ENCODE results near the gene CNOT10.

Gene CNOT10

DNA sequence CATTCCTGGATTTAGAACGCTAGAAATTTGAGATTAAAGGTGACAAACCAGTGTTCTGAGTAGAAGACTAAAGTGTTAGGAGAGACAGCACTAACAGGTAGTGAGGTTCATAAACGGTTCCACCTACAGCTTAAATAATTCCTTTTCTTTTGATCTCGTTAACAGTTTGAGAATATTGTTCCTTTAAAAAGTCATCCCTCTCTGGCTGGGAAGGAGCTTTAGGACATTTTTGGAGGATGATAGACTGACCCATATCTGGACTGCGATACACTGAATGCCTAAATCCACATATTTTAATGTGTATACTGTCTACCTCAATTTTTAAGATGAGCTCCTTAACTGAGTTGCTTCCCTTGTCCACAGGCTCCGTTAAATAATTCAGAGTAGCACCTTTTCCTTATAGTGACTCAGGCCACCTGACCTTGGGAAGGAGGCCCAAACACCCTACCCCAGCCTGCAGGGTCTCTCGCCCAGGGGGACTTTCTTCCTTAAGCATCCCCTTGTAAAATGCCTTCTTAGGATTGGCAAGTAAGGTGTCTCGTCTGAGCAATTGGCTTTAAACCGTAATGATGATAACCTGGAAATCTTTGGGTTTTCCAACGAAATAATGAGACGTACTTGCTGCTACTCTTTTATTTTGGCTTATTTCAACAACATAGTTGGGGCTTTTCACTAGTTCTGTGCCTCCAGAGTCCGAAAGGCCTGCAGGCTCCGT is 136.1 kb downstream of the CNOT10 start:
- H4K91ac ChIP-seq (ENCODE audit: low read depth, low read length), result no peak overlapping the region
- no CpG with 5 or more reads among the region's 12 CpGs for WGBS (ENCODE audit: extremely low coverage, insufficient coverage, insufficient read length)

DNA sequence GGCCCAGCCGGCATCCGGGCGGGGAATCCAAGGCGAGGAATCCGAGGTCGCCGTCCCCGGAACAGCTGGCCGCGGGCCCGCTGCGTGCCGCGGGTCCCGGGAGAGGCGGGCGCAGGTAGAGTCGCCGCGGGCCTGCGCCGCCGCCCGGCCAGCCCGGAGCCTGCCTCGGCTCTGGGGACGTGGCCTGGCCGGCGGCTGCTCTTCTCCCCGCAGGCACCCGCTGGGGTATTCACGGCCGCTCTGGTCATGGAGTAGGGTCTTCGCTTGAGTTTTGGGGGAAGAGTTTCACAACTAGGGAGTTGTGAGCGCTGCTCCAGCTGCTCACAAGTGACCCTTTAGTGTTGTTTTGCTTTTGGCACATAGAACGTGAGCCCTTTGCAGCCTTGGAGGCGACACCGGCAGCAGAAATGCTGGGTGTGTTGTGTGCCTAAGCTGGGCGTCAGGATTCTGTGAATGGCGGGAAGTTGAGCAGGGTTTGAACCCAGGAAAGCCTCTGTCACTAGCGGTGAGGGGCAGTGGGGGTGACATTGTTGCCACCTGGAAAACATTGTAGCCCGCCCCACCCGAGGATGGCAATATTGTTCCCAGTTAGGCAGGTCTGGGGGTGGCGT is 136.8 kb downstream of the CNOT10 start:
- Histone ChIP-seq H3K23ac (ENCODE audit: low read length) (peak overlapping the region; percentile 3), H2AK5ac (ENCODE audit: low read length) (peak overlapping the region; percentile 73), H2AFZ (ENCODE audit: insufficient read depth, low read length, poor library complexity) (no peak overlapping the region), H2BK5ac (ENCODE audit: low read depth, low read length, poor library complexity) (peak overlapping the region; percentile 68), H3K36me3 (ENCODE audit: control insufficient read depth in 1 of 2, insufficient read depth in 2 of 2, low read length in 2 of 2) (peaks cover 4 to 17% of the 10 kb centered on the region in 2 experiments), H3K9me3 (ENCODE audit: insufficient read depth, low read depth, low read length) (no peaks in the 10 kb centered on the region), H3K27me3 (ENCODE audit: insufficient read depth, low read length) (no peaks in the 10 kb centered on the region), H2BK120ac (ENCODE audit: insufficient read depth, low read length, poor library complexity) (peak overlapping the region; percentile 10), H3K14ac (ENCODE audit: low read length) (peak overlapping the region; percentile 84), H3K79me2 (ENCODE audit: control insufficient read depth, insufficient read depth, low read length, poor library complexity) (peaks cover 62% of the 10 kb centered on the region), H3K4me1 (ENCODE audit: control insufficient read depth in 1 of 2, insufficient read depth in 2 of 2, low read length in 2 of 2) (peaks cover 9 to 10% of the 10 kb centered on the region in 2 experiments), H3K18ac (ENCODE audit: low read length) (peak overlapping the region; percentile 77), H2BK12ac (ENCODE audit: low read length) (peak overlapping the region; percentile 8), H3K79me1 (ENCODE audit: low read length) (peaks cover 39% of the 10 kb centered on the region), H3K4me3 (ENCODE audit: low read depth, low read length) (peak overlapping the region; percentile 55), H4K8ac (ENCODE audit: low read depth, low read length) (peak overlapping the region; percentile 15), H4K91ac (ENCODE audit: low read depth, low read length) (peak overlapping the region; percentile 60), H3K4ac (ENCODE audit: low read depth, low read length) (peak overlapping the region; percentile 81), H3K9ac (ENCODE audit: low read length) (peak overlapping the region; percentile 77), H3K4me2 (ENCODE audit: low read length) (peak overlapping the region; percentile 85), H4K12ac (ENCODE audit: low read depth, low read length) (peak overlapping the region; percentile 35), H3K27ac (ENCODE audit: low read depth, low read length) (peak overlapping the region; percentile 70)
- peak; percentile 57 to 68 for DNase-seq
- no CpG with 5 or more reads among the region's 44 CpGs for WGBS (ENCODE audit: extremely low coverage, insufficient coverage, insufficient read length)

More for the DNA sequence above, 136.1 kb downstream of the CNOT10 start:
- H2BK120ac ChIP-seq (ENCODE audit: insufficient read depth, low read length, poor library complexity), result peak overlapping the region; percentile 54
- H3K27ac ChIP-seq (ENCODE audit: low read depth, low read length), result peak overlapping the region; percentile 70
- H3K23ac ChIP-seq (ENCODE audit: low read length), result no peak overlapping the region
- H3K79me1 ChIP-seq (ENCODE audit: low read length), result peaks cover 43% of the 10 kb centered on the region
- H3K4me3 ChIP-seq (ENCODE audit: low read depth, low read length), result peak overlapping the region; percentile 55
- no peak overlapping the region for H3K18ac ChIP-seq (ENCODE audit: low read length)
- no peak overlapping the region for H2AFZ ChIP-seq (ENCODE audit: insufficient read depth, low read length, poor library complexity)
- peak overlapping the region; percentile 81 for H3K4ac ChIP-seq (ENCODE audit: low read depth, low read length)
- no peak overlapping the region for H3K9ac ChIP-seq (ENCODE audit: low read length)
- peak overlapping the region; percentile 68 for H2BK5ac ChIP-seq (ENCODE audit: low read depth, low read length, poor library complexity)
- no peaks in the 10 kb centered on the region for H3K27me3 ChIP-seq (ENCODE audit: insufficient read depth, low read length)
- H2AK5ac ChIP-seq (ENCODE audit: low read length), result no peak overlapping the region
- peaks cover 4 to 17% of the 10 kb centered on the region in 2 experiments for H3K36me3 ChIP-seq (ENCODE audit: control insufficient read depth in 1 of 2, insufficient read depth in 2 of 2, low read length in 2 of 2)
- no peak overlapping the region for H3K14ac ChIP-seq (ENCODE audit: low read length)
- H3K4me2 ChIP-seq (ENCODE audit: low read length), result peak overlapping the region; percentile 85
- H2BK12ac ChIP-seq (ENCODE audit: low read length), result no peak overlapping the region
- peak overlapping the region; percentile 15 for H4K8ac ChIP-seq (ENCODE audit: low read depth, low read length)
- H3K9me3 ChIP-seq (ENCODE audit: insufficient read depth, low read depth, low read length), result no peaks in the 10 kb centered on the region
- H4K12ac ChIP-seq (ENCODE audit: low read depth, low read length), result peak overlapping the region; percentile 84
- H3K4me1 ChIP-seq (ENCODE audit: control insufficient read depth in 1 of 2, insufficient read depth in 2 of 2, low read length in 2 of 2), result peaks cover 9 to 10% of the 10 kb centered on the region in 2 experiments
- DNase-seq, result no peak
- H3K79me2 ChIP-seq (ENCODE audit: control insufficient read depth, insufficient read depth, low read length, poor library complexity), result peaks cover 64% of the 10 kb centered on the region

DNA sequence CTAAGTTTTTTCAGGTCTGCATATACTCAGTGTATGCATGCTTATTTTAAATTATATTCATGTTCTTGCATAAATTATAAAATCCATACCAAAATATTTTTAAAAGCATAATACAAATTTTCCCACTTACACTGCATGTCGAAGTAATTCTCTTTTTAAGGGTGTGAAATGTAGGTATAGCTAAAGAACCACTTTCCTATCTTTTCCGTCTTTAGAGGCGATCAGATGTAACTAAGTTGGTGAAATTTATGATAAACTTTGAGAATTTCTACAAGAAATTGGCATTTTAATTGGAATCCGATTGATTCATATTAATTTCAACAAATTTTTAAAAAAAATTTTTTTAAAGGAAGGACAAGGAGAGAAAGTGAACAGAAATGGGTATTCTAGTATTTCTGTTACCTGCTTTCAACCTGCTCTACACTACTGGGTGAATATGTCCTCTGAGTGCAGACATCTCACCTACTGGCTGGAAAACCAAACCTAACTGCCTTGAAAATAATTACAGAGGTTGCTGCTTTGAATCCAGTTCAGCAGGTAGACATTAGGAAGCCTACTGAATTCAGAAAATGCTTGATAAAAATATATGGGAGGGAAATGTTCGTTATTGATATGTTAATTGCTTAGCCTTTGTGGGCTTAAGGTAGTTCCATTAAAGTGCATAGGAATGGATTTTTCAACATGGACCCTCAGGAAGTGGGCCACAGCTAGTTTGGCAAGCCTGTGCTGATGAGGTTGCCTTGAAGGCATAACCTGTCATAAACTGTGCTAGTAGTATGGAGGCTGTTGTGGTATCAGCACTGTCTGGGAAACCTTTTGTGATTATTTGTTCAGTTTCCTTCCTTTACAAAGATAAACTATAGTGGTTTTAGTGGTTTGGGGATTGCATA is 137.9 kb downstream of the CNOT10 start:
- no peak overlapping the region for H4K12ac ChIP-seq (ENCODE audit: low read depth, low read length)
- no peak overlapping the region for H3K4me3 ChIP-seq (ENCODE audit: low read depth, low read length)
- peaks cover 55% of the 10 kb centered on the region for H3K79me2 ChIP-seq (ENCODE audit: control insufficient read depth, insufficient read depth, low read length, poor library complexity)
- peaks cover 4 to 17% of the 10 kb centered on the region in 2 experiments for H3K36me3 ChIP-seq (ENCODE audit: control insufficient read depth in 1 of 2, insufficient read depth in 2 of 2, low read length in 2 of 2)
- peaks cover 9 to 13% of the 10 kb centered on the region in 2 experiments for H3K4me1 ChIP-seq (ENCODE audit: control insufficient read depth in 1 of 2, insufficient read depth in 2 of 2, low read length in 2 of 2)
- H2BK120ac ChIP-seq (ENCODE audit: insufficient read depth, low read length, poor library complexity), result no peak overlapping the region
- H3K23ac ChIP-seq (ENCODE audit: low read length), result no peak overlapping the region
- H3K4me2 ChIP-seq (ENCODE audit: low read length), result no peak overlapping the region
- H3K79me1 ChIP-seq (ENCODE audit: low read length), result peaks cover 28% of the 10 kb centered on the region
- no peak for DNase-seq
- H3K4ac ChIP-seq (ENCODE audit: low read depth, low read length), result peak overlapping the region; percentile 60
- no peak overlapping the region for H2AFZ ChIP-seq (ENCODE audit: insufficient read depth, low read length, poor library complexity)
- H2BK5ac ChIP-seq (ENCODE audit: low read depth, low read length, poor library complexity), result no peak overlapping the region
- no CpG with 5 or more reads among the region's 5 CpGs for WGBS (ENCODE audit: extremely low coverage, insufficient coverage, insufficient read length)
- no peak overlapping the region for H3K18ac ChIP-seq (ENCODE audit: low read length)
- H3K9me3 ChIP-seq (ENCODE audit: insufficient read depth, low read depth, low read length), result no peaks in the 10 kb centered on the region
- H2BK12ac ChIP-seq (ENCODE audit: low read length), result no peak overlapping the region
- H3K14ac ChIP-seq (ENCODE audit: low read length), result no peak overlapping the region
- H2AK5ac ChIP-seq (ENCODE audit: low read length), result no peak overlapping the region
- H3K27ac ChIP-seq (ENCODE audit: low read depth, low read length), result no peak overlapping the region
- H4K8ac ChIP-seq (ENCODE audit: low read depth, low read length), result no peak overlapping the region
- no peak overlapping the region for H3K9ac ChIP-seq (ENCODE audit: low read length)
- no peaks in the 10 kb centered on the region for H3K27me3 ChIP-seq (ENCODE audit: insufficient read depth, low read length)
- H4K91ac ChIP-seq (ENCODE audit: low read depth, low read length), result no peak overlapping the region

Data from trophoblast cell (in vitro differentiated cells and primary cell).